Stomach smooth muscle (tissue), 2 donors: ENCODE results near the gene APOC4.

Experiments used
- H3K27ac ChIP-seq: one replicate; pipeline ENCODE4 v1.7.0; 2013; ENCODE audit warnings: mild to moderate bottlenecking, low read length, inconsistent platforms
- H3K27me3 ChIP-seq, 2 donors: one replicate each; pipeline ENCODE4 v1.7.0; 2013; ENCODE audit warnings: low read length in 2 of 2; ENCODE audit not compliant: insufficient read depth in 2 of 2, control insufficient read depth in 1 of 2
- H3K36me3 ChIP-seq, 2 donors: one replicate each; pipeline ENCODE4 v1.7.0; 2013; ENCODE audit warnings: low read length in 2 of 2; ENCODE audit not compliant: control insufficient read depth in 2 of 2, insufficient read depth in 2 of 2
- H3K4me1 ChIP-seq: one replicate; pipeline ENCODE4 v1.7.0; 2013; ENCODE audit warnings: low read length; ENCODE audit not compliant: control insufficient read depth, insufficient read depth
- H3K4me3 ChIP-seq, 2 donors: one replicate each; pipeline ENCODE4 v1.7.0; 2013; ENCODE audit warnings: low read length in 2 of 2
- H3K9ac ChIP-seq, 2 donors: one replicate each; pipeline ENCODE4 v1.7.0; 2013; ENCODE audit warnings: low read length in 2 of 2, mild to moderate bottlenecking in 1 of 2
- H3K9me3 ChIP-seq, 2 donors: one replicate each; pipeline ENCODE4 v1.7.0; 2013; ENCODE audit warnings: low read length in 2 of 2; ENCODE audit not compliant: control insufficient read depth in 2 of 2
- donor health status: healthy.
- donor health status: Pancreatic carcinoma.

APOC4 gene

GRCh38 chr19:44985445-44985844 is 43.4 kb downstream of the APOC4 start:
- no peak overlapping the region for H3K9ac ChIP-seq
- H3K4me3 ChIP-seq: no peak overlapping the region
- no peak overlapping the region for H3K27ac ChIP-seq
- H3K9me3 ChIP-seq: no peaks in the 10 kb centered on the region
- peaks cover 21 to 42% of the 10 kb centered on the region in 2 donors for H3K36me3 ChIP-seq
- H3K27me3 ChIP-seq: no peaks in the 10 kb centered on the region
- no peaks in the 10 kb centered on the region for H3K4me1 ChIP-seq

- Histone ChIP-seq H3K9ac (no peak overlapping the region), H3K4me1 (no peaks in the 10 kb centered on the region), H3K27ac (no peak overlapping the region), H3K4me3 (no peak overlapping the region), H3K27me3 (no peaks in the 10 kb centered on the region), H3K36me3 (peaks cover 25 to 46% of the 10 kb centered on the region in 2 donors), H3K9me3 (no peaks in the 10 kb centered on the region)
Measured at GRCh38 chr19:44986389-44986788, 44.4 kb downstream of the APOC4 start.

DNA sequence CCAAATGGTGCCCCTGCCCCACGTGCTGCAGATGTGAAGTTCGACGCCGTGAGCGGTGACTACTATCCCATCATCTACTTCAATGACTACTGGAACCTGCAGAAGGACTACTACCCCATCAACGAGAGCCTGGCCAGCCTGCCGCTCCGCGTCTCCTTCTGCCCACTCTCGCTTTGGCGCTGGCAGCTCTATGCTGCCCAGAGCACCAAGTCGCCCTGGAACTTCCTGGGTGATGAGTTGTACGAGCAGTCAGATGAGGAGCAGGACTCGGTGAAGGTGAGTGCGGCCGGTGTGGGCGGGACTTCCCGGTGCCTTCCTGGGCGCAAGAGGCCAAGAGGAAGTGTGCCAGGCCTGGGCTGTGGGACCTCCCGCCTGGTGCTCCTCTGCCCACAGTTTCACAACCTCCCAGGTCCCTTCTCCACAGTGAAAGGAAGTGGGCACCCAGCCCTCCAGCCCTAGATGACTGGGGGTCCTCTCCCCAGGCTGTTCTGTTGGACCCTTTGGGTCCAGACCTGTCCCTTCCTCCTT is 45.2 kb downstream of the APOC4 start:
- H3K36me3 ChIP-seq: peaks cover 25 to 50% of the 10 kb centered on the region in 2 donors

DNA sequence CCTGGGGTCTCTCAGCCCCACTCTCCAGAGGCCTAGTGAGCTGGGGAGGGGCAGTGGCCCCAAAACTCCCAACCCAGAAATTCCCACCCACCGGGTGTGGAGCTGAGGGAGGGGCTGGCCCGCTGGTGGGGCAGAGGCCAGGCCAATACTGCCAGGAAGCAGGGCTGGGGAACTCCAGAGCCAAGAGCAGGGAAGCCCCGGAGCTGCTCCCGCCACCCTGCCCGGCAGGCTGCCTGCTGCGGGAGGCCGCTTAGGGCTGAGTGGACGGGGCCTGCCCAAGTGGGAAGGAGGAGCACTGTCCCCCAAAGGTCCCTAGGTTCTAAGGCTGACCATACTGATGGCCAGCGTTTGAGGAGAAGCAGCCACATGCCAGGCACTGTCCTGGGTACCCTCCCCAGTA is 46.2 kb downstream of the APOC4 start:
- Histone ChIP-seq H3K27ac (no peak overlapping the region), H3K36me3 (peaks cover 21 to 44% of the 10 kb centered on the region in 2 donors), H3K9me3 (no peaks in the 10 kb centered on the region), H3K27me3 (no peaks in the 10 kb centered on the region), H3K9ac (no peak overlapping the region), H3K4me1 (no peaks in the 10 kb centered on the region), H3K4me3 (no peak overlapping the region)

More for the DNA sequence above, 45.2 kb downstream of the APOC4 start:
- no peak overlapping the region for H3K27ac ChIP-seq
- no peak overlapping the region for H3K4me3 ChIP-seq
- no peaks in the 10 kb centered on the region for H3K9me3 ChIP-seq
- no peaks in the 10 kb centered on the region for H3K4me1 ChIP-seq
- H3K27me3 ChIP-seq: no peaks in the 10 kb centered on the region
- no peak overlapping the region for H3K9ac ChIP-seq

- Histone ChIP-seq H3K27ac (no peak overlapping the region), H3K36me3 (peaks cover 21 to 46% of the 10 kb centered on the region in 2 donors), H3K9me3 (no peaks in the 10 kb centered on the region)
Measured at GRCh38 chr19:44988896-44989556, 47.0 kb downstream of the APOC4 start.

DNA sequence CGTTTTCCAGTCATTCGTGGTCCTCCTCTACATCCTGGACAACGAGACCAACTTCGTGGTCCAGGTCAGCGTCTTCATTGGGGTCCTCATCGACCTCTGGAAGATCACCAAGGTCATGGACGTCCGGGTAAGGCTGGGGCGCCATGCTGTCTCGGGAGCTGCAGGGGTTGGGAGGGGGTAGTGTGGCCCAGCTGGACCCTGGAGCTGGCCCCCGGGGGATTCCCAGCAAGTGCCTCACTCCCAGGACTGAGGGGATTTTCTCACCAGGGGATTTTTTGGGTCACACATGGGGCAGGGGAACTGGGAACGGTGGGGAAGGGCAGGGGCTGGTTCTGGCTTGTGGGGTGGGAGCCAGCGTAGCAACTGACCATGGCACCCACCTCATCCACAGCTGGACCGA is 48.4 kb downstream of the APOC4 start:
- H3K4me1 ChIP-seq: no peaks in the 10 kb centered on the region

More at GRCh38 chr19:44988896-44989556, 47.0 kb downstream of the APOC4 start:
- Histone ChIP-seq H3K27me3 (no peaks in the 10 kb centered on the region), H3K4me1 (no peaks in the 10 kb centered on the region), H3K4me3 (no peak overlapping the region), H3K9ac (no peak overlapping the region)

GRCh38 chr19:44990966-44991365 is 48.9 kb downstream of the APOC4 start:
- Histone ChIP-seq H3K9ac (no peak overlapping the region), H3K4me1 (no peaks in the 10 kb centered on the region), H3K27me3 (no peaks in the 10 kb centered on the region), H3K27ac (no peak overlapping the region), H3K36me3 (peaks cover 19 to 34% of the 10 kb centered on the region in 2 donors), H3K9me3 (no peaks in the 10 kb centered on the region), H3K4me3 (no peak overlapping the region)

More for the DNA sequence above, 48.4 kb downstream of the APOC4 start:
- Histone ChIP-seq H3K4me3 (no peak overlapping the region), H3K27ac (no peak overlapping the region), H3K27me3 (no peaks in the 10 kb centered on the region), H3K9me3 (no peaks in the 10 kb centered on the region), H3K36me3 (peaks cover 21 to 38% of the 10 kb centered on the region in 2 donors), H3K9ac (no peak overlapping the region)

GRCh38 chr19:44992336-44993163 is 50.5 kb downstream of the APOC4 start:
- H3K36me3 ChIP-seq: peaks cover 5 to 20% of the 10 kb centered on the region in 2 donors
- H3K9ac ChIP-seq: no peak overlapping the region
- H3K9me3 ChIP-seq: no peaks in the 10 kb centered on the region
- H3K4me1 ChIP-seq: no peaks in the 10 kb centered on the region
- H3K27me3 ChIP-seq: no peaks in the 10 kb centered on the region
- no peak overlapping the region for H3K27ac ChIP-seq
- H3K4me3 ChIP-seq: no peak overlapping the region

- Histone ChIP-seq H3K9ac (no peak overlapping the region), H3K4me3 (no peak overlapping the region), H3K4me1 (no peaks in the 10 kb centered on the region), H3K36me3 (peaks cover 4 to 16% of the 10 kb centered on the region in 2 donors), H3K27ac (no peak overlapping the region), H3K9me3 (no peaks in the 10 kb centered on the region), H3K27me3 (no peaks in the 10 kb centered on the region)
Measured at GRCh38 chr19:44993526-44993925, 51.5 kb downstream of the APOC4 start.

GRCh38 chr19:44993926-44994537 is 52.0 kb downstream of the APOC4 start:
- Histone ChIP-seq H3K36me3 (peaks cover 4 to 16% of the 10 kb centered on the region in 2 donors), H3K4me1 (no peaks in the 10 kb centered on the region)

More at GRCh38 chr19:44993926-44994537, 52.0 kb downstream of the APOC4 start:
- no peak overlapping the region for H3K9ac ChIP-seq
- no peaks in the 10 kb centered on the region for H3K9me3 ChIP-seq
- no peak overlapping the region for H3K4me3 ChIP-seq
- H3K27me3 ChIP-seq: no peaks in the 10 kb centered on the region
- no peak overlapping the region for H3K27ac ChIP-seq
